T1000 (cell line): ENCODE measurements around the gene MID2.
"Not testable (repeated sequence)": the region's sequence is repeated elsewhere in the genome, so short reads cannot be mapped to it uniquely, and the experiment has no call there.

Source experiments
- DNase-seq: peaks from one replicate; lab custom pipeline; 2025; ENCODE audit warnings: mixed read lengths; lab: John Stamatoyannopoulos, UW

Gene MID2, protein sequence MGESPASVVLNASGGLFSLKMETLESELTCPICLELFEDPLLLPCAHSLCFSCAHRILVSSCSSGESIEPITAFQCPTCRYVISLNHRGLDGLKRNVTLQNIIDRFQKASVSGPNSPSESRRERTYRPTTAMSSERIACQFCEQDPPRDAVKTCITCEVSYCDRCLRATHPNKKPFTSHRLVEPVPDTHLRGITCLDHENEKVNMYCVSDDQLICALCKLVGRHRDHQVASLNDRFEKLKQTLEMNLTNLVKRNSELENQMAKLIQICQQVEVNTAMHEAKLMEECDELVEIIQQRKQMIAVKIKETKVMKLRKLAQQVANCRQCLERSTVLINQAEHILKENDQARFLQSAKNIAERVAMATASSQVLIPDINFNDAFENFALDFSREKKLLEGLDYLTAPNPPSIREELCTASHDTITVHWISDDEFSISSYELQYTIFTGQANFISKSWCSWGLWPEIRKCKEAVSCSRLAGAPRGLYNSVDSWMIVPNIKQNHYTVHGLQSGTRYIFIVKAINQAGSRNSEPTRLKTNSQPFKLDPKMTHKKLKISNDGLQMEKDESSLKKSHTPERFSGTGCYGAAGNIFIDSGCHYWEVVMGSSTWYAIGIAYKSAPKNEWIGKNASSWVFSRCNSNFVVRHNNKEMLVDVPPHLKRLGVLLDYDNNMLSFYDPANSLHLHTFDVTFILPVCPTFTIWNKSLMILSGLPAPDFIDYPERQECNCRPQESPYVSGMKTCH

DNA sequence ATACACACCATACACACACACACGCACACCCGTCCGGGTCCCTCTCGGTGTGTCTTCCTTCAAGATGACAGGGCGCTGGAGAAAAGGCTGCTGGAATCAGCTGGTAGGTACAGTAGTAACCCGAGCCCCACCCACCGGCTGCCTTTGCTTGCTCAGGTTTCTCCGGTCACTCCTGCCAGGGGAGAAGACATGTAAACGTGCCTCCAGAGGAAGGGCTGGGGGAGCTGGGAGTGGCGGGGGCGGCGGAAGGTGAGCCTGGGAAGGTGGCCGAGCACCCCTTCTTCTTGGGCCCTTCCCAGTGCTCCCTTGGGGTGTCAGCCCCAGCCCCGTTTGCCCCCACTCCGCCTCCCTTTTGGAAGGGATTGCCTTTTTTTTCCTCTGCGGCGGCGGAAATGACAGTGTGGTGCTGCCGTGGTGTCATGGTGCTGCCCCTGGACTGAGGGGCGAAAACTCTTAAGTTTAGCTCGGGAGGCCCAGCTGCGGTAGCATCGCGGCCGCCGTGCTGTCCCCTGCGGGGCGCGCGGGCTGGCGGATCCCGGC is at the start of gene MID2:
MID2 (plus strand) TSS at position 169 of the 540 bp plus-strand sequence. CDS start 561 bp downstream, outside the sequence.
- peak; percentile 1 for DNase-seq

DNA sequence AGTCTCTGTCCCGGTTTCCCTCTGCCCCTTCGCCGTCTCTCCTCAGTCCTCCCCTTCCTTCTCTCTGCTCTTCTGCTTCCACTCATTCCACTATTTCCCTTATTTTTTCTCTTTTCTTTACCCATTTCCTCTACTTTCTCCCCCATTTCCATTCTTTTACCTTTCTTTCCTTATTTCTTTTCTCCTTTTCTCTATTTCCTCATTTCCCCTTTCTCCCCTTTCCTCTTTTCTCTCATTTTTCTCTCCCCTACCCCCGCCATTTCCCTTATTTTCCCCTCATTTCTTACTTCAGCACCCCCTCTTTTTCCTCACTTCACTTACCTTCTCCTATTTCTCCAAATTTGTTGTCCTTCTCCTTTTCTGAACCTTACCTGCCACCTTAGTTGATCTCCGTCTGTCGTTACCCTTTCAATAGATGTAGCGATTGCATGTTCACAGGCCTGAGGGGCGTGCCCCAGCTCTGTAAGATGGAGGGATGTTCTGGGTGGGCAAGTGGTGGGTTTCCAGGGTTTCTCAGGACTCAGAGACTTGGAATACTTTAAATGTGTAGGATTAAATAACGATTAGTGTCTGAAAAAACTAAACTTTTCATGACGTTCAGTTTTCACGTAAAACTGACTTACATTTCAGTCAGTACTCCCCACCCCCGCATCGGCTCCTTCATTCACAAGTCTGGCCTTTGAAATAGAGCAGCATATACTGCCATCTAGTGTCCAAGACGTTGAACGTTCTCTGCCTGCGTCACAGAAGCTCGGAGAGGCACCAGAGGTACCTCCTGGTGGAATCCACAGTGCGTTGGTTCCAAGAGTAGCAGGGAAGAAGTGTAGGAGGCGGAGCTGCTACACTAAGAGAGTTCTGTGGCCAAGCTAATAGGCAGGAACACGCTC is 48.8 kb upstream of the MID2 start:
- DNase-seq, result peak; percentile 47

GRCh38 chrX:107777536-107777832 is 48.2 kb upstream of the MID2 start, which contains the start of gene NCBP2L:
NCBP2L (plus strand) TSS chrX:107777733; CDS start chrX:107794221, 16,488 bp downstream.
- no peak for DNase-seq

DNA sequence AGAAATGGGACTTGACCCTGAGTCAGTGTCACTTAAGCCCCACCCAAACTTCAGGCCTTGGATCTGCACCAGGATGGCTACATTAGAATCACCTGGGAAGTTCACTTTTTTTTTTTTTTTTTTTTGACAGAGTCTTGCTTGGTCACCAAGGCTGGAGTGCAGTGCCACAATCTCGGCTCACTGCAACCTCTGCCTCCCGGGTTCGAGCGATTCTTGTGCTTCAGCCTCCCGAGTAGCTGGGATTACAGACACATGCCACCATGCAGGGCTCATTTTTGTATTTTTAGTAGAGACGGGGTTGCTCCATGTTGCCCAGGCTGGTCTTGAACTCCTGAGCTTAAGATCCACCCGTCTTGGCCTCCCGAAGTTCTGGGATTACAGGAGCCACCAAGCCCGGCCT is 45.1 kb upstream of the MID2 start:
- DNase-seq, result no peak

- DNase-seq, result no peak
These were observed 37.8 kb upstream of the MID2 start for GRCh38 chrX:107787827-107788226.

- DNase-seq, result no peak
These were observed 21.2 kb upstream of the MID2 start for GRCh38 chrX:107804427-107804826.

- DNase-seq, result no peak
These were observed 20.5 kb upstream of the MID2 start for GRCh38 chrX:107805179-107805578.

- not testable (repeated sequence) for DNase-seq
These were observed 15.6 kb upstream of the MID2 start for GRCh38 chrX:107810053-107810452.

- DNase-seq, result no peak
These were observed 6.7 kb upstream of the MID2 start for GRCh38 chrX:107818900-107819521.

GRCh38 chrX:107823042-107823441 is 2.6 kb upstream of the MID2 start:
- no peak for DNase-seq

GRCh38 chrX:107823456-107823855 is 2.2 kb upstream of the MID2 start:
- DNase-seq, result no peak

DNA sequence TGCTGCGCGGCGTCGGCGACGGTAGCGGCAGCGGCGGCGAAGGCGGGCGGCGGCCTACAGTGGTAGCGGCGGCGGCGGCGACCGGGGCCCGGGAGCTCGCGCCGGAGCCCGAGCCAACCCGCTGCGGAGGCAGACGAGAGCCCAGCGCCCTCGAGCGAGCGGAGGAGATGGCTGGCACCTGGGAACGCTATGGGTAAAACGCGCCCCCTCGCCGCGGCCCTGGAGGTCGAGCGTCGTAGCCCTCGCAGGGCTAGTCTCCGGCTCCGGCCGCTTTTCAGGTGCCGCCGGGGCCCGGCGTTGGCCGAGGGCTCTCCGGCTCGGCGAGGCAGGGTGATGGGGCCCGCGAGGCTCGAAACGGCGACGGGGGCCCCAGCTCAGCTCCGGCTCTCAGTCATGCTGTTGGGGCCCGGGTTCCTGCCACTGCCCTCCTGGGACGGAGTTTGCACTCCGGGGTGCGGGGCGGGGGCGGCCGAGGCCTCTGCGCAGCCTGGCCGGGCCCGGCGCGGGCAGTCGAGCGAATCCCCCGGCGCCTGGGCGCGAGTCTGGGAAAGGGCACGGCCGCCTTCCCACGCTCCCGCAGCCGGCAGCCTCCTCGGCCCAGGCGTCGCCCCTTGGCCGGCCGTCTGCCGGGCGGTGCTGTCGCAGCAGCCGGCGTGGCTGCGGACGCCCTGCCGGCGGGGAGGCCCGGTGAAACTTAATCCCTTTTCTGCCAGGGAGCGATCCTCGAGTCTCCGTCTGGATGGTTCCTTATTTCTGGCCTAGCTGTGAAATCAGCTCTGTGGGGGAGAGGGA is 768 bp downstream of the MID2 start:
- DNase-seq, result no peak

- DNase-seq, result no peak
These were observed 1.6 kb downstream of the MID2 start for GRCh38 chrX:107827030-107827831.

- DNase-seq, result peak; percentile 0
These were observed 2.2 kb downstream of the MID2 start for GRCh38 chrX:107827852-107828251.

- DNase-seq, result no peak
These were observed 4.2 kb downstream of the MID2 start for GRCh38 chrX:107829878-107830277.

DNA sequence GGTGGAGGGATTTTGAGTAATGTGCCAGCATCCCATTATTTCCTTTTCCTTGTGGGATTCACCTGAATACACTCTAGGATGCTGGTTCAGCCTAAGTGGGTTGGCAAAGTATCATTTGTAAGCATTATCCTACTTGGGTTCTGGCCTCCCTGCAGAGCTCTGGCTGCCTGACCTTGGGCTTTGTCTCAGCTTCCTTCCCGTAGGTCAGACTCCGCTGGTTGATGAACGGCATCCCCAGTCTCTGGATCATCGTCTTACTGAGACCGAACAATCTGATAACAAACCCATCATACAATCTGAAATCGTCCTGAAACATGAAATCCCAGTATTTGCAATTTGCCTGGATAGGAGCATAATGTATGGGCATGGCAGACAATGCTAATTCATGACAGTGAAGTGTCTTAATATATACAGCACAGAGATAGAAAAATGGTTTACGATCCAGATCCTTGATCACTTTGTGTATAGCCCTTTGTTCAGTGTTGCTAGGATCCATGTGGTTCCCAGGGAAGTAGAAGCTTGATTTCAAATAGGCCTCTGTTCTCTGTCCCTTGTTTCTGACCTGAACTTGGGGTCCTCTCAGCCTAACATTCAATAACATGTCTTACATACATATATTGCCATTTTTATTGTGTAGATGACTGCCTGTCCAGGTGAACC is 5.5 kb downstream of the MID2 start:
- no peak for DNase-seq

DNA sequence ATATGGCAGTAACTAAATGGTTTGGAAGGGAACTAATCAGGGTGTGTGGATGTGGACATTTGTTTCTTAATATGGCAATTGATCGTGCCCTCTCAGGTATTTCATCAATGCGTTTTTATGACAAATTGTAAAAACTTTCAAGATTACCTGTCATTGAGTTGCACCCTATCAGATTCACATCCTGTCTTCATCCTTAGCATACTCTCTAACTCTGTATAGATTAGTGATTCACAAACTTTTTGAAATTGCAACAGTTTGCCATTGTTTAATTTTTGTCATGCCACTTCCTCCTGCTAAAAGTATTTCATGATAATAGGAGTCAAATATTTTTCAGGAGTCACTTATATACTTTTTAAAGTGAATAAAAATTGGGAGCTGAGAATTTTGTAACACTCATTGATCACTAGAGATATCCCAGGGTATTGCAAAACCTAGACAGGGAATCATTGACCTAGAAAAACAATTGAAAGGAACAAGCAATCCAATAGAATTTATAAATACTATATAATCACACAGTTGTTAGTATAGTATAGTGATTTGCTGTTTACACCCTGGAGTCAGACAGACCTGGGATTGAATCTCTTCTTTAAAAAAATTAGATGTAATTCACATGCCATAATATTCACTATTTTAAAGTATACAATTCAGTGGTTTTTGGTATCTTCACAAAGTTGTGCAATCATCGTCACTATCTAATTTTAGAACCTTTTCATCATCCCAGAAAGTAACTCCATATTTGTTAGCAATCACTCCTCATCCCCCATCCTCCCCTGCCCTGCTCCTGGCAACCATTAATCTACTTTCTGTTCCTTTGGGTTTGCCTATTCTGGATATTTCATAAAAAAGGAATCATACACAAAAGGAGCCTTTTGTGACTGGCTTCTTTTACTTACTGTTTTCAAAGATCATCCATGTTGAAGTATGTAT is 8.9 kb downstream of the MID2 start:
- no peak for DNase-seq

DNA sequence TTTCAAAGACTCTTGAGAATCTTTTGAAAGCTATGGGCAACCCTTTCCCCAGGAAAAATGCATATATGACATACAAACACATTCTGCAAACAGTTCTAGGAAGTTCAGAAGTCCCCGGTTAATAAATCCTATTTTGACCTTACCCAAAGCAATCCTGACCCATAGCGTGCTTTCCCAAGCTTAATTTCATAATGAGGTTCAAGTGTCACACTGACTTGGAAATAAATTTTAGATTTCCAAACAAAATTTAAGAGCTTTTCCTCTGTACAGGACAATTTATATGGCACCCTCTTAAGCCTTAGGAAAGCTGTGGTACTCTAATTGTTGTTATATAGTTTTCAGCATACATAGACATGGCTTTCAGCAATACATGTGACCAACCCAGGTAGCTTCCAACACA is 11.3 kb downstream of the MID2 start:
- DNase-seq, result no peak
